ENCODE measurements around the gene ITIH5. TPM values are rescaled to one million over a fixed set of nuclear protein-coding genes. Genes with fewer than 3 reads are reported as not detected.
"Not testable (repeated sequence)": the region's sequence is repeated elsewhere in the genome, so short reads cannot be mapped to it uniquely, and the experiment has no call there.

The ITIH5 gene
- 0.10 and 0.29 TPM in 2 replicates for total RNA-seq (2014; rRNA removed; shearing (Covaris generic))

DNA sequence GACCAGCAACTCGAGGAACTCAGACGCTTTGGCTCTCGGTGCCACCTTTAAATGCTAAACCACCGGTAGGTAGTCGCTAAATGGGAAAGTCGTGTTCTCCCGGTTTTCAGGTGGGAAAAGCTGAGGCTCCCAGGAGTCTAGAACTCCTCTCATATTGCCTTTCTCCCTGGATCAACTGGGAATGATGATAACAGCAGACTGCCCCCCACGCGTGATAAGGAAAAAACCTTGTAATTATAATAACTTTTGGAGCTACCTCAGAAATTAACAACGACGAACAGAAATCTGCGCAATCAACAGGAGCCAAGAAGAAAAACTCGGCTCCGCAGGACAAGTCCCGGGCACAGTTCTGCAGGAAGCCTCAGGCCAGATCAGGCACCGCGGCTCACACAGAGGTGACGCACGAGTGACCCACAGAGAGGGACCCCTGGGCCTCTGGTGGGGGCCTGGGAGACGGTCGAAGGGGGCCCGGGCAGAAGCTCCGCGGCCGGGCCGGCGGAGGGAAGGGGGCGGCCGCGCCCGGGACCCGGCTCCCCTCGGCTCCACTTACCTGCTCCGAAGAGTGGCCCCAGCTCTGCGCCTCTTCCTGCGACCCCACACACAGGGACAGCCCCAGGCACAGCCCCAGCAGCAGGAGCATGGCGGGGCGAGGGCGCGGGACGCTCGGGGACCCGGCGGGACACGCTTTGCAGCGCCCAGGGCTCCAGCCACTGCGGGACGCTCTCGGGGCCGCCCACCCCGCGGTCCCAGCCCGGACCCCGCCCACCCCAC, at the start of gene ITIH5:
Gene ITIH5 (minus strand): TSS at position 714 of the 771 bp plus-strand sequence. CDS start 74 bp downstream, at position 640.
- no peak for DNase-seq (ENCODE audit: low spot score)

DNA sequence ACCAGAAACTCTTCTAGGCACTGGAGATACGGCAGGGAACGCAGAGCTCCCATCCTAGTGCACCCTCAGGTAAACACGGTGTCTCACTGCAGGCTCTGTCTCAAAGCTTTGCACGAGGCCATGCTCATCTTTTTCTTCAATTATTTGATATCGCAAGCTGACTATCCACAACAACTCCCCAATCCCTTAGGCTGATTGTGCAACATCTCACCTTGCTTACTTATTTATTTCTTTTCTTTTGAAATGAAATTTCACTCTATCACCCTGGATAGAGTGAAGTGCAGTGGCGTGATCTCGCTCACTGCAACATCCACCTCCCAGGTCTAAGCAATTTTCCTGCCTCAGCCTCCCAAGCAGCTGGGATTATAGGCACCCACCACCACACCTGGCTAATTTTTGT, 48.7 kb upstream of the ITIH5 start:
- DNase-seq (ENCODE audit: low spot score), result no peak

DNA sequence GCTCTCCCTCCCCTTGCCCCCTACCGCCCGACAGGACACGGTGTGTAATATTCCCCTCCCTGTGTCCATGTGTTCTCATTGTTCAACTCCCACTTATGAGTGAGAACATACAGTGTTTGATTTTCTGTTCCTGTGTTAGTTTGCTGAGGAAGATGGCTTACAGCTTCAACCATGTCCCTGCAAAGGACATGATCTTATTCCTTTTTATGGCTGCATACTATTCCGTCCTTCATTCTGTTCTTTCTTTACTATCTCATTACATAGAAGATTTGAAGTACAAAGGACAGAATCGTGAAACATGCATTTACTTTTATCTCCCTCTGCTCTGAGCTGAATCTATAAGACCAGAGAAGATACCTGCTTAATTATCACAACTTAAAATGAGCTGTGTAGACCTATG, 44.3 kb upstream of the ITIH5 start:
- DNase-seq (ENCODE audit: low spot score), result not testable (repeated sequence)

DNA sequence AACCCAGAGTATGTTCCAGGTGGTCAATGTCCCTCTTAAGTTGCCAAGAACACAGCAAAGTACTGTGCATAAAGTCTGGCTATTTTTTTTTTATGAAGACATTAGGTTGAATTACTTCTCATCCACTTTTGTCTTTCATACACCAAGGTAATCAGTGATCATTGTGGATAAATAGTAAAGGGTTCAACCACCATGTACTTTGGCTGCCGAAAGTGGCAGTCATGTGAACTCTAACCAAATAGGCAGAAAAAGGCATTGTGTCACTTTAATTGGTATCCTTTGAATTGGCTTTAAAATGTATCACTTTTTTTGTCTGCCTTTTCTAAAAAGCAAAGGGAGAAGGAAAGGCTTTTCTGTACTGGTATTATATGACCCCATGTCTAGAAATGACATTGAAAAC, 43.7 kb upstream of the ITIH5 start:
- DNase-seq (ENCODE audit: low spot score), result no peak

DNA sequence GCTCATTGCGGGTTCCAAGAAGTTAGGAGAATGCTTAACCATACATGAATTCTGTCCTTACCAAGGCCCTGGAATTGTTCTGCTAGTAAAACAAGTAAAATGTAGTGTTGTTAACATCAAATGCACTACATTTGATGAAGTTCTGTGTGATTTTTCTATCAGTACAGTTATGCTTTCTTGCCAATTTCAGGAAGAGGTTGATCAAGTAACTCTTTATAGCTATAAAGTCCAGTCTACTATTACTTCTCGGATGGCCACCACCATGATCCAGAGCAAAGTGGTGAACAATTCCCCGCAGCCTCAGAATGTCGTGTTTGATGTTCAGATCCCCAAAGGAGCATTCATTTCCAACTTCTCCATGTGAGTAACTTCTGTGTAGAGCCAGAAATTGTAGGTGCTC, 42.1 kb upstream of the ITIH5 start:
- DNase-seq (ENCODE audit: low spot score), result no peak

DNA sequence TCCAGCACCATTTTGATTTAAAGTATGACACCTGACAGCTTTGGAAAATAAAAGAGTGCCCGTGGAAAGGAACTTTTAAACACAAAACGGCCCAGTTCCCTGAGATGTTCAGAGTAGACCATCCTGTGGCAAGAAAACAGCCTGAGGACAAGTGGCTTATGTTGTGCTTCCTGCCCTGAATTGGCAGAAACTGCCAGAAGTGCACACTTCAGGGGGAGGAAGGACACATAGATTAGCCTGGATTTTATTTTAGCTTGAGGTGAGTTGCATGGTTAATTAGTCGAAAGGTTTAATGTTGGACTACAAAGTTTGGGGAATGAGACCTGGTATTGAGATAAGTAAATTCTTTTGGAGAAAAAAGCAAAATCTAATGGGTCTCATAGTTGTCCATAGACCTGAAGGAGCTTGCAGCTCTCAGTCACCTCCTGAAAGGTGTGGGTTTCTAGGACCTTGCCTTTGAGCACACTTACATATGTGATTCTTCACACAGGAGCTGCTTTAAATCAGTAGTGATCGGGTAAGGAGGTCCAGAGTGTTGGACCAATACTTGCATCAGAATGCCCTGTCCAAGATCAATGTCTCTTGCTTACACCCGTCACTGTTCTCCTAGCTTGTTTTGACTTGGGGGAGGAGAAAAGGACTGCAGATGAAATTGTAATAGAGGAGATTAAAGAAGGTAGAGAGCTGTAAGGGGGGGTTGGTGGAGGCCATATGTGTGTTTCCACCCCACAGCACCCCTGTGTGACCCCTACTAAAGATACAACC, 41.3 kb upstream of the ITIH5 start:
- no peak for DNase-seq (ENCODE audit: low spot score)

DNA sequence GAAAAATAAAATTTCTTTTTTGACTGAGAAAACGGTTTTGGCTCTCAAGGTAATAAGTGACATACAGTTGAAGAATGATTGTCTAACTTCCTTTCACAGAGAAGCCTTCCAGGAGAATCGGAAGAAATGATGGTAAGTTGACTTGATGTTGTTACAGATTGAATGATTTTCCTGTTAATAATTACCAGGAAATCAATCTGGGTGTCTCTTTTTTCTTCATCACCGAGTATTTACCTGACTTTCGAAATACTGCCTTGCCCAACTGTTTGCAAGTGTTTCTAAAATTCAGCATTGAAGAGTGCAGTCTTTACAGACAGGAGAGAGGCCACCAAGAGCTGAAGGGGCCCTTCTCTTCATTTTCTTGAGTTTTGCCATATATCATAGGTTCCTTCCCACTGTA, 40.3 kb upstream of the ITIH5 start:
- no peak for DNase-seq (ENCODE audit: low spot score)

DNA sequence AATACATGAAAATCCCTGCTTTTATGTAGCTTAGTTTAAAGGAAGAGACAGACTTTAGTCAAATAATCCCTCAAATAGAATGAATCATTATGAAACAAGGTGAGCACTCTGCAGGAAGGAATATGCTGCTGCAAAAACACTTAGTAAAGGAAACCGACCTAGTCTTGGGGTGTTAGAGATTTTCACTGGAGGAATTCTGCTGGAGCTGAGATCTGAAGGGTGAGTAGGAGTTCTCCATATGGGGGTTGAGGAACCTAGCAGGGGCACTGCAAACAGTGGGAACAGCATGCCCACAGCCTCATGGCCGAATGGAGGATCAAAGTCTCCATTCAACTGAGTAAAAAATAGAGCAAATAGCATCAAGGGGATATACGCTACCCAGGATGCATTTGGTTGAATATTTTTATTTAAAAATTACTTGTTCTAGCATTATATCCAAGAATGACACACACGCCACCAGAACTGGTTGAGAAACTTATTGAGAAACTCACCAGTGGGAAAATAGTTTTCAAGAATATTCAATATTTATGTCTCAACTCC, 39.8 kb upstream of the ITIH5 start:
- no peak for DNase-seq (ENCODE audit: low spot score)

DNA sequence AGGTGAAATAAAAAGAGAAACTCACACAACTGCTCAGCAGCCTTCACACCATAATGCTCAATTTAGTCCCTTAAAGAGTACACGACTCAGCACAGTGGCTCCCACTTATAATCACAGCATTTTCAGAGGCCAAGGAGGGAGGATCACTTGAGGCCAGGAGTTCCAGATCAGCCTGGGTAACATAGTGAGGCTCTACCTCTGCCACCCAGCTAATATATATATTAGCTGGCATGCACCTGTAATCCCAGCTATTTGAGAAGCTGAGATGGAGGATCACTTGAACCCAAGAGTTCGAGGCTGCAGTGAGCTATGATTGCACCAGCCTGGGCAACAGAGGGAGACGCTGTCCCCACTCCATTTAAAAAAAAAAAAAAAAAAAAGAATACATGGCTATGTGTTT, 38.6 kb upstream of the ITIH5 start:
- no peak for DNase-seq (ENCODE audit: low spot score)

DNA sequence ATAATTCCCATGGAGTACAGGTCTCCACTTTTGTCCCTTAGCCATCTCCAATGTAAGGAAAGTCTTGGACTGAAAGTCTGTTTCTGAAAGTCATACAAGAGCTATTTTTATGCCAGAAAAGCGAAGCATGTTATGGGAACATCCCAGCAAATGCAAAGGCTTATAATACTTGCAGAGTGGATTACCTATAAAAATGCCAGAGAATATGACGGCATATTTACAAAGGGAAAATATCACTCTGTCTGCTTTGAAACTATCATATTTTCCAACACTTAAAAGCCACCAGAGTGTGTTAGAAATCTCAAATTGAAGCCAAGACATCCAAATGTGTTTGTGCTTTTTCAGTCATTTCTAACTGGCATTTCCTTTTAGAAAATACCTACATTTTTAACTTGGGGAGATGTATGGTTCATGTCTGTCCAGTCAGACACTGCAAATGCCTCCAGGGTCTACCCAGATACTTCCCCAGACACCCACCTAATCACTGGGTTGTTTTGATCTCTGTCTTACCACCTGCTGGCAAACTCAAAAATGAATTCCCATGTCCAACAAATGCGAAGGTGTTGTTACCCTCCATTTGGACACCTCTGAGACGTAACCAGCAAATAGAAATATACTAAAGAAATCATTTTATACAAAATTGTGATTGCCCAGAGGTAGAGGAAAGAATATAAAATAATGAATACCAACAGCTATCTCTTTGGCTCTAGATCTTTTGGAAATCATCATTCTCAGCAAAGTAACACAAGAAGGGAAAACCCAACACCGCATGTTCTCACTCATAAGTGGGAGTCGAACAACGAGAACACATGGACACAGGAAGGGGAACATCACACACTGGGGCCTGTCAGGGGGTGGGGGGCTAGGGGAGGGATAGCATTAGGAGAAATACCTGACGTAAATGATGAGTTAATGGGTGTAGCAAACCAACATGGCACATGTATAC, 37.6 kb upstream of the ITIH5 start:
- DNase-seq (ENCODE audit: low spot score), result no peak

DNA sequence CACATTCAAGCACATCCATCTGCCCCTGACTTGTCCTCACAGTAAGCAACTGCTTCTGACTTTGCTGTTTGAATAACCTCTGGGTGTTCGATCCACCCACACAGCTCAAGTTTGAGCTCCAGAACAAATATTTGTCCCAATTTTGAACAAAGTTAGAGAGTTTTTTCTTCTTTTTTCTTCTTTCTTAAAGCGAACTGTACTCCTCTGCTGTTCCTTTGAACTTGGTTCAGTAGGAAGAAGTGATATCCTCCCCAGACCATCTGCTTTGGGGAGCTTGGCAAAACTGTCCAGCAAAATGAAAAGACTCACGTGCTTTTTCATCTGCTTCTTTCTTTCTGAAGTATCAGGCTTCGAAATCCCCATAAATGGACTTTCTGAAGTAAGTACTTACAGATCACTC, 36.4 kb upstream of the ITIH5 start, which contains the start of gene ITIH2:
Gene ITIH2 (plus strand): TSS at position 177 of the 400 bp plus-strand sequence. CDS start 119 bp downstream, at position 296.
- DNase-seq (ENCODE audit: low spot score), result no peak

DNA sequence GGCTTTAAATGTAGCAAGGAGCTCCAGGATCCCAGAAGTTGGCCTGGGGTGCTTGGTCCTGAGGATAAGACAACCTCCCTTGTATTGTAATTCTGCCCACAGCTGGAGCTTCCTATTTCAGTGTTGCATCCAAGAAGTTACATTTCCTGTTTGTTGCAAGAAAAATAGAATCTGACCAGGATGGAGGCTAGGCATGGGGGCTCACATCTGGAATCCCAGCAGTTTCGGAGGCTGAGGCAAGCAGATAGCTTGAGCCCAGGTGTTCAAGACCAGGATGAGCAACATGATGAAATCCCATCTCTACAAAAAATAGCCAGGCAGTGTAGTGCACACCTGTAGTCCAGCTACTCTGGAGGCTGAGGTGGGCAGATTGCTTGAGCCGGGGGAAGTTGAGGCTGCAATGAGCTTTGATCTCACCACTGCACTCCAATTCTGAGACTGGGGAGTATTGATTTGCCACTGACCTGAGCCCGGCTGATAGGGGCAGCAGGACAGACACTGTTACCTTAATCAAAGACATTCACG, 35.6 kb upstream of the ITIH5 start:
- DNase-seq (ENCODE audit: low spot score), result no peak

DNA sequence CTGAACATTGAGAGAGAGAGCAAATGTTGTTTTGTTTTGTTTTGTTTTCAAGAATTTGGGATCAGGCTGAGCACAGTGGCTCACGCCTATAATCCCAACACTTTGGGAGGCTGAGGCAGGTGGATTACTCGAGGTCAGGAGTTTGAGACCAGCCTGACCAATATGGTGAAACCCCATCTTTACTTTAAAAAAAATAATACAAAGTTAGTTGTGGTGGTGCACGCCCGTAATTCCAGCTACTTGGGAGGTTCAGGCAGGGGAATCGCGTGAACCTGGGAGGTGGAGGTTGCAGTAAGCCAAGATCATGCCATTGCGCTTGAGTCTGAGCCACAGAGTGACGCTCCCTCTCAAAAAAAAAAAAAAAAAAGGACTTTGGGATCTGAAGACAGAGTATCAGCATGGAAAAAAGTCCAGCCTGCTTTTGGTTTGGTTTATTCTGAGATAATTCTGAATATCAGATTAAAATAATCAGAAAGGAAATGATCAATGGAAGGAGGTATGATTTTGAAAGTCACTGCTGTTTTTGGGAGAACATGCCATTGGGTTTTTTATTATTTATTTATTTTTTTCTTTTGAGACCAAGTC, 34.5 kb upstream of the ITIH5 start:
- DNase-seq (ENCODE audit: low spot score), result no peak

DNA sequence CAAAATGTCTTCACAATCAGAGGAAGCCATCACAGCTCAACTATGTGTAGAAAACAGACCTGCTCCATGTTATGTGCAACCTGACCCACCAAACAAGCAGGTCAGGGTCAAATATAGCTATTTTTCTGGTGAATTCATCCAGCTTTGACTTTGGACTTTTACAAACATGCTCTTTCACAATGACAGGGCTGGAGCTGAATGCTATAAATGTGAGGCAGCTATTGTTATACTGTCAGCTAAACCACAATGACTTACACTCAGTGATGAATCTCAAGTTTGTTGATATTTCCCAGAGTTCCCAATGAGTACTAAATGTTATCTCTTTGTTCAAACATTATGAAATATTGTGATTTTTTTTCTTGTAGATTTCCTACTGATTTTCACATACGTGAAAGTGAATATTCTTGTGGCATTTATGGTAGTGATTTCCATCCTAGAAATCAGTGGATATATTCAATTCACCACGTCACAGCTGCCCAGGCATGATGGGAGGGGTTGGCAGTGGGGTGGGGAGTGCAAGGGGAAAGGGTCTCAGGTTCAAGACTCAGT, 33.9 kb upstream of the ITIH5 start:
- no peak for DNase-seq (ENCODE audit: low spot score)

DNA sequence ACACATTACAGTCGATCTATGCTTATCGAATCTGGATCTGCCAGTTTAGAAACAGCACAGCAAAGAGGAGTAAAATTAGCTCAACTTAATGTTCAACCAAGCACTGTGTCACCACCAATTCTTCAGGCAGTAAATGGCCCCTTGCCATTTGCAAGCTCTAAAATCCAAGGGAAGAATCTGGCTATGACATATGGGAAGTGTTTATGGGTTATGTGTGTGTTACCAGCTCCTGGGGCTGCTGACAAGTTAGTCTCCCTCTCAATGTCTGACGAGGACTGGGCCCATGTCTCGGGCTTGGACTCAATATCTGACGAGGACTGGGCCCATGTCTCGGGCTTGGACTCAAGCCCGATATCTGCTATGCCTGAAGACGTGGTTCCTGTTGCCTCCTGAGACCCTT, 30.7 kb upstream of the ITIH5 start:
- DNase-seq (ENCODE audit: low spot score), result no peak

DNA sequence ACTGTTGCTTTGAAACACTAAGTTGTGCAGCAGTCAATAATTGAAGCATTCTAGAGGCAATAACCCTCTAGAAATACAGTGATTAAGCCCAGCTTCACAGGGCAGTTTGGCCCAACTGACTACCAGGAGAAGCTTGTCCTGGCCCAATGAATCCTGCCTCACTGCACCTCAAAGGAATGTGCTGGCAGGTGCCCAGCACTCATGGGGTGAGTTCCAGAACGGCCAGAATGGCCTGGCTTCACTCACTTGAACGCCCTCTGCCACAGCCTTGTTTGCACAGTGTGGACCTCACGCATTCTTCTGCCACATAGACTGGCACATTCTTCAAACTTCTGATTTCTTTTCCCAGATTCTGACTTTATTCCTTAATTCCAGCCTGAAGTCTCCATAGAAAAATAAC, 29.8 kb upstream of the ITIH5 start:
- DNase-seq (ENCODE audit: low spot score), result no peak

DNA sequence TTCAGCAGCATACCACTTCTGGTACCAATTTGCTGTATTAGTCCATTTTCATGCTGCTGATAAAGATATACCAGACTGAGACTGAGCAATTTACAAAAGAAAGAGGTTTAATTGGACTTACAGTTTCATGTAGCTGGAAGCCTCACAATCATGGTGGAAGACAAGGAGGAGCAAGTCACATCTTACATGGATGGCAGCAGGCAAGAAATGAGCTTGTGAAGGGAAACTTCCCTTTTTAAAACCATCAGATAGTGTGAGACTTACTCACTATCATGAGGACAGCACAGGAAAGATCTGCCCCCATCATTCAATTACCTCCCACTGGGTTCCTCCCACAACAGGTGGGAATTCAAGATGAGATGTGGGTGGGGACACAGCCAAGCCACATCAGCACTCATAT, 26.4 kb upstream of the ITIH5 start:
- not testable (repeated sequence) for DNase-seq (ENCODE audit: low spot score)

DNA sequence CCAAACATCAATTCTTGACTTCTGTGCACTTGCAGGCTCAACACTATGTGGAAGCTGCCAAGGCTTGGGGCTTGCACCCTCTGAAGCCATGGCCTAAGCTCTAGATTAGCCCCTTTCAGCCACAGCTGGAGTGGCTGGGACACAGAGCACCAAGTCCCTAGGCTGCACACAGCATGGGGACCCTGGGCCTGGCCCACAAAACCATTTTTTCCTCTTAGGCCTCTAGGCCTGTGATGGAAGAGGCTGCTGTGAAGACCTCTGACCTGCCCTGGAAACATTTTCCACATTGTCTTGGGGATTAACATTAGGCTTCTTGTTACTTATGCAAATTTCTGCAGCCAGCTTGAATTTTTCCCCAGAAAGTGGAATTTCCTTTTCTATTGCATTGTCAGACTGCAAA, 25.6 kb upstream of the ITIH5 start:
- not testable (repeated sequence) for DNase-seq (ENCODE audit: low spot score)

DNA sequence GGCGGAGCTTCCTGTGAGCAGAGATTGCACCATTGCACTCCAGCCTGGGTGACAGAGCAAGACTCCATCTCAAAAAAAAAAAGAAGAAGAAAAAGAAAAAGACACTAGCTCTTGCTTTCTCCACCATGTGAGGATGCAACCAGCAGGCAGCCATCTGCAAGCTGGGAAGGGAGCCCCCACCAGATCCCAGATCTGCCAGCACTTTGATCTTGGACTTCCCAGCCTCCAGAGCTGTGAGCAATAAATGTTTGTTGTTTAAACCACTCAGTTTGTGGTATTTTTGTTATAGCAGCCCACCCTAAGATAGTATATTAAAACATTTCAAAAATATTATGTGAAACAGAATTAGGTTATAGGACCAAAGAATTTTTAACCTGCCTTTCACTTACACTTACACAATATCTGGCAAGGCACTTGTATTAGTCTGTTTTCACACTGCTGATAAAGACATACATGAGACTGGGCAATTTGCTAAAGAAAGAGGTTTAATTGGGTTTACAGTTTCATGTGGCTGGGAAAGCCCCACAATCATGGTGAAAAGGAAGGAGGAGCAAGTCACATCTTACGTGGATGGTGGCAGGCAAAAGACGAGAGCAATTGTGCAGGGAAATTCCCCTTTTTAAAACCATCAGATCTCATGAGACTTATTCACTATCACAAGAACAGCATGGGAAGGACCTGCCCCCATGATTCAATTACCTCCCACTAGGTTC, 24.3 kb upstream of the ITIH5 start:
- not testable (repeated sequence) for DNase-seq (ENCODE audit: low spot score)

DNA sequence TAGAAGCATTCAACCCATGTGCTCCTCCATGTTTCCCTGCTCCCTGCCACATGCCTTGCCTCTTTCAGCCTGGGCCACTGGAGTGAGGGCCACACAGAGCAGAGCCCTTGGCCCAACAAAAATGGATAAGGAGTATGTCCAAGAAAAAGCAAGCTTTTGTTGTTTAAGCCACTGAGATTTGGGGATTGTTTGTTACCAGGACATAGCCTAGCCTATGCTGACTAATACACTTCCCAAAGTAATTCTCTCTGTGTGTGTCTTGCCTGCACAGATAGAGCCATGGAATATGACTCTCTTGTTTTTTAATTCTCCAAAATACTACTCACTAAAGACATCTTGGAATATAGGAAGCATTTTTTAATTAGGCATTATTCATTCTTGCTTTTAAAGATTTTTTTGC, 22.8 kb upstream of the ITIH5 start:
- no peak for DNase-seq (ENCODE audit: low spot score)
